Tibial nerve (tissue), 4 donors: ENCODE measurements around the gene LRRC42.
"Not testable (repeated sequence)": the region's sequence is repeated elsewhere in the genome, so short reads cannot be mapped to it uniquely, and the experiment has no call there.

Experiments used
- EP300 ChIP-seq, 2 donors: sonication (generic); formaldehyde crosslinking; IDR thresholded peaks; one replicate each; pipeline ENCODE4 v1.6.1; 2017; ENCODE audit warnings: antibody characterized with exemption in 2 of 2, mild to moderate bottlenecking in 1 of 2
- POLR2A ChIP-seq, 2 donors: fragments of 450-650 bp; IDR thresholded peaks; one replicate each; pipeline ENCODE4 v1.6.1; 2017; ENCODE audit warnings: antibody characterized with exemption in 2 of 2, mild to moderate bottlenecking in 2 of 2, moderate library complexity in 2 of 2
- TF ChIP-seq, protein P1 (sequence below), 5 experiments: fragments of 200-600 bp in 3 of 5; fragments of 450-650 bp in 2 of 5; sonication (generic) in 3 of 5; IDR thresholded peaks; one replicate each; pipeline ENCODE4 v1.5.1; 2016 to 2019; ENCODE audit warnings: antibody characterized with exemption in 5 of 5, mild to moderate bottlenecking in 3 of 5, moderate library complexity in 2 of 5

DNA sequence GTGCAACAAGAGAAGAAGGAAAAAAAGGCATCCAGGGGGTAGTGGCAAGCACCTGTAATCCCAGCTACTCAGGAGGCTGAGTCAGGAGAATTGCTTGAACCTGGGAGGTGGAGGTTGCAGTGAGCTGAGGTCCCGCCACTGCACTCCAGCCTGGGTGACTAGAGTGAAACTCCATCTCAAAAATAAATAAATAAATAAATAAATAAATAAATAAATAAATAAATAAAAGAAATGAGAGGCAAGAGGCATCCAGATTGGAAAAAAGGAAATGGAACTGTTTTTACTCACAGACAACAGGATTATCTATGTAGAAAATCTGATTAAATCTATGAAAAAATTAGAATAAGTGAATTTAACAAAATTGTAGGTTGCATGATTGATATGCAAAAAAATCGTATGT is 48.4 kb downstream of the LRRC42 start:
- TF ChIP-seq POLR2A, EP300 (IDR thresholded peaks at IDR 0.05): not testable (repeated sequence)
- TF ChIP-seq, protein P1, sequence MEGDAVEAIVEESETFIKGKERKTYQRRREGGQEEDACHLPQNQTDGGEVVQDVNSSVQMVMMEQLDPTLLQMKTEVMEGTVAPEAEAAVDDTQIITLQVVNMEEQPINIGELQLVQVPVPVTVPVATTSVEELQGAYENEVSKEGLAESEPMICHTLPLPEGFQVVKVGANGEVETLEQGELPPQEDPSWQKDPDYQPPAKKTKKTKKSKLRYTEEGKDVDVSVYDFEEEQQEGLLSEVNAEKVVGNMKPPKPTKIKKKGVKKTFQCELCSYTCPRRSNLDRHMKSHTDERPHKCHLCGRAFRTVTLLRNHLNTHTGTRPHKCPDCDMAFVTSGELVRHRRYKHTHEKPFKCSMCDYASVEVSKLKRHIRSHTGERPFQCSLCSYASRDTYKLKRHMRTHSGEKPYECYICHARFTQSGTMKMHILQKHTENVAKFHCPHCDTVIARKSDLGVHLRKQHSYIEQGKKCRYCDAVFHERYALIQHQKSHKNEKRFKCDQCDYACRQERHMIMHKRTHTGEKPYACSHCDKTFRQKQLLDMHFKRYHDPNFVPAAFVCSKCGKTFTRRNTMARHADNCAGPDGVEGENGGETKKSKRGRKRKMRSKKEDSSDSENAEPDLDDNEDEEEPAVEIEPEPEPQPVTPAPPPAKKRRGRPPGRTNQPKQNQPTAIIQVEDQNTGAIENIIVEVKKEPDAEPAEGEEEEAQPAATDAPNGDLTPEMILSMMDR (IDR thresholded peaks at IDR 0.05) = not testable (repeated sequence)
